ENCODE data around the gene CDK2AP2. TPM values are rescaled to one million over a fixed set of nuclear protein-coding genes. Genes with fewer than 3 reads are reported as not detected.
A peak's percentile ranks its signal among the peaks of the same experiment; 100 is the strongest.

CDK2AP2 gene
- polyA plus RNA-seq, 1 of the 3 experiments (the other 2 are of a cell fraction): 47.9 TPM

GRCh38 chr11:67484847-67485311 lies 23.1 kb downstream of the CDK2AP2 start:
- Histone ChIP-seq H3K9me3 (no peaks in the 10 kb centered on the region), H3K27me3 (ENCODE audit: insufficient read depth) (no peaks in the 10 kb centered on the region), H3F3A (replicated peaks; ENCODE audit: insufficient read depth) (peaks cover 2% of the 10 kb centered on the region), H2AFZ (ENCODE audit: low read depth) (no peak overlapping the region), H4K20me1 (ENCODE audit: insufficient read depth) (no peaks in the 10 kb centered on the region), H3K36me3 (replicated peaks in 1 of 2; ENCODE audit: control insufficient read depth in 1 of 2, insufficient read depth in 2 of 2, low read length in 1 of 2) (peaks cover 0 to 13% of the 10 kb centered on the region in 2 experiments), H3K9ac (no peak overlapping the region), H3K9me2 (no peaks in the 10 kb centered on the region), H3K4me1 (ENCODE audit: control insufficient read depth in 1 of 2, insufficient read depth in 2 of 2, low read depth in 1 of 2, low read length in 1 of 2) (peaks cover 6 to 17% of the 10 kb centered on the region in 2 experiments; a peak in 3 of 4 replicates), H3K79me2 (ENCODE audit: insufficient read depth) (peaks cover 25% of the 10 kb centered on the region), H3K4me2 (no peak overlapping the region), H3K27ac (ENCODE audit: low read depth in 2 of 2, low read length in 1 of 2) (no peak overlapping the region), H3K4me3 (ENCODE audit: low read depth in 2 of 2, low read length in 1 of 2) (no peak overlapping the region)
- no peak for TF ChIP-seq TEAD4 (IDR thresholded peaks at IDR 0.05; ENCODE audit: borderline replicate concordance, insufficient read depth)
- TF ChIP-seq MAX (IDR thresholded peaks at IDR 0.05; ENCODE audit: low read depth): no peak
- no peak for TF ChIP-seq SMC3 (IDR thresholded peaks at IDR 0.05; ENCODE audit: low read depth, low read length)
- no peak for TF ChIP-seq TCF12 (IDR thresholded peaks at IDR 0.05)
- CTCF ChIA-PET: no interaction called here
- POLR2A ChIA-PET: no interaction called here
- DNase-seq: no peak
- 95% methylated on average over 11 of the region's 11 CpGs for WGBS (ENCODE audit: low lambda C conversion rate)

- H3F3A ChIP-seq (replicated peaks; ENCODE audit: insufficient read depth): peaks cover 7% of the 10 kb centered on the region
- no peaks in the 10 kb centered on the region for H3K9me2 ChIP-seq
- TF ChIP-seq USF2 (IDR thresholded peaks at IDR 0.05; ENCODE audit: borderline replicate concordance, low read depth, low read length) (no peak), RXRA (IDR thresholded peaks at IDR 0.05; ENCODE audit: borderline replicate concordance, low read depth) (no peak), RCOR1 (IDR thresholded peaks at IDR 0.05; ENCODE audit: low read length) (no peak), TCF12 (IDR thresholded peaks at IDR 0.05) (no peak), ELF1 (IDR thresholded peaks at IDR 0.05) (no peak), MXI1 (IDR thresholded peaks at IDR 0.05; ENCODE audit: low read depth, low read length) (no peak), NRF1 (IDR thresholded peaks at IDR 0.05; ENCODE audit: low read depth, low read length) (no peak), EZH2phosphoT487 (IDR thresholded peaks at IDR 0.05; ENCODE audit: borderline replicate concordance, low read depth) (no peak)
- TF ChIP-seq, protein P1, sequence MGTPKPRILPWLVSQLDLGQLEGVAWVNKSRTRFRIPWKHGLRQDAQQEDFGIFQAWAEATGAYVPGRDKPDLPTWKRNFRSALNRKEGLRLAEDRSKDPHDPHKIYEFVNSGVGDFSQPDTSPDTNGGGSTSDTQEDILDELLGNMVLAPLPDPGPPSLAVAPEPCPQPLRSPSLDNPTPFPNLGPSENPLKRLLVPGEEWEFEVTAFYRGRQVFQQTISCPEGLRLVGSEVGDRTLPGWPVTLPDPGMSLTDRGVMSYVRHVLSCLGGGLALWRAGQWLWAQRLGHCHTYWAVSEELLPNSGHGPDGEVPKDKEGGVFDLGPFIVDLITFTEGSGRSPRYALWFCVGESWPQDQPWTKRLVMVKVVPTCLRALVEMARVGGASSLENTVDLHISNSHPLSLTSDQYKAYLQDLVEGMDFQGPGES (IDR thresholded peaks at IDR 0.05; ENCODE audit: low read depth, low read length): no peak
- TF ChIP-seq, protein P2, sequence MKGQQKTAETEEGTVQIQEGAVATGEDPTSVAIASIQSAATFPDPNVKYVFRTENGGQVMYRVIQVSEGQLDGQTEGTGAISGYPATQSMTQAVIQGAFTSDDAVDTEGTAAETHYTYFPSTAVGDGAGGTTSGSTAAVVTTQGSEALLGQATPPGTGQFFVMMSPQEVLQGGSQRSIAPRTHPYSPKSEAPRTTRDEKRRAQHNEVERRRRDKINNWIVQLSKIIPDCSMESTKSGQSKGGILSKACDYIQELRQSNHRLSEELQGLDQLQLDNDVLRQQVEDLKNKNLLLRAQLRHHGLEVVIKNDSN (IDR thresholded peaks at IDR 0.05; ENCODE audit: borderline replicate concordance, low read depth): no peak
- H3K4me3 ChIP-seq (ENCODE audit: low read depth in 2 of 2, low read length in 1 of 2): peak overlapping the region; percentile 54 to 62; a peak in 3 of 4 replicates
- peaks cover 6 to 17% of the 10 kb centered on the region in 2 experiments; a peak in 3 of 4 replicates for H3K4me1 ChIP-seq (ENCODE audit: control insufficient read depth in 1 of 2, insufficient read depth in 2 of 2, low read depth in 1 of 2, low read length in 1 of 2)
- no peak overlapping the region for H3K9ac ChIP-seq
- ChIA-PET CTCF (no interaction called here), POLR2A (interaction anchor here (1.4 kb wide), 1 partner anchor 15 kb away, joined by 6 read pairs; the partner anchor contains the start of gene TMEM134)
- 92% methylated on average over 16 of the region's 16 CpGs for WGBS (ENCODE audit: low lambda C conversion rate)
- H4K20me1 ChIP-seq (ENCODE audit: insufficient read depth): no peaks in the 10 kb centered on the region
- H3K79me2 ChIP-seq (ENCODE audit: insufficient read depth): peaks cover 25% of the 10 kb centered on the region
- DNase-seq: no peak
- no peak overlapping the region for H2AFZ ChIP-seq (ENCODE audit: low read depth)
- H3K27ac ChIP-seq (ENCODE audit: low read depth in 2 of 2, low read length in 1 of 2): no peak overlapping the region
- H3K9me3 ChIP-seq: no peaks in the 10 kb centered on the region
- peaks cover 0 to 7% of the 10 kb centered on the region in 2 experiments for H3K36me3 ChIP-seq (replicated peaks in 1 of 2; ENCODE audit: control insufficient read depth in 1 of 2, insufficient read depth in 2 of 2, low read length in 1 of 2)
- no peaks in the 10 kb centered on the region for H3K27me3 ChIP-seq (ENCODE audit: insufficient read depth)
- peak overlapping the region; percentile 79 for H3K4me2 ChIP-seq
Measured at GRCh38 chr11:67483831-67484665, 23.9 kb downstream of the CDK2AP2 start.
